GM21367 (cell line): ENCODE measurements around the gene MSRB3.

Experiments
- ATAC-seq: cut with Tn5 transposase; IDR thresholded peaks from one replicate; pipeline ENCODE4 v1.9.1; 2021; ENCODE audit not compliant: unreplicated experiment

MSRB3 gene

GRCh38 chr12:65387396-65387795 is 108.9 kb downstream of the MSRB3 start:
- ATAC-seq = no peak

GRCh38 chr12:65389436-65389835 is 111.0 kb downstream of the MSRB3 start:
- no peak for ATAC-seq

- ATAC-seq = no peak
These were observed 113.2 kb downstream of the MSRB3 start for GRCh38 chr12:65391711-65392110.

GRCh38 chr12:65392491-65392890 is 114.0 kb downstream of the MSRB3 start:
- no peak for ATAC-seq

- no peak for ATAC-seq
These were observed 124.7 kb downstream of the MSRB3 start for GRCh38 chr12:65403188-65403587.

- ATAC-seq = no peak
These were observed 129.1 kb downstream of the MSRB3 start for GRCh38 chr12:65407388-65408149.

GRCh38 chr12:65408441-65408840 is 130.0 kb downstream of the MSRB3 start:
- no peak for ATAC-seq

- ATAC-seq = no peak
These were observed 131.2 kb downstream of the MSRB3 start for GRCh38 chr12:65409726-65410125.

GRCh38 chr12:65411171-65411570 is 132.7 kb downstream of the MSRB3 start:
- ATAC-seq = no peak

- no peak for ATAC-seq
These were observed 136.0 kb downstream of the MSRB3 start for GRCh38 chr12:65414526-65414925.

- ATAC-seq = no peak
These were observed 137.3 kb downstream of the MSRB3 start for GRCh38 chr12:65415826-65416225.

- ATAC-seq = no peak
These were observed 141.0 kb downstream of the MSRB3 start for GRCh38 chr12:65419284-65420072.

GRCh38 chr12:65420941-65421340 is 142.5 kb downstream of the MSRB3 start:
- ATAC-seq = no peak

GRCh38 chr12:65427646-65428045 is 149.2 kb downstream of the MSRB3 start:
- ATAC-seq = no peak

GRCh38 chr12:65430006-65430405 is 151.5 kb downstream of the MSRB3 start:
- no peak for ATAC-seq

GRCh38 chr12:65430571-65431306 is 152.3 kb downstream of the MSRB3 start:
- no peak for ATAC-seq

- no peak for ATAC-seq
These were observed 153.6 kb downstream of the MSRB3 start for GRCh38 chr12:65432114-65432513.

GRCh38 chr12:65432651-65433050 is 154.2 kb downstream of the MSRB3 start:
- ATAC-seq = no peak

GRCh38 chr12:65434737-65435136 is 156.3 kb downstream of the MSRB3 start:
- no peak for ATAC-seq

GRCh38 chr12:65443038-65443437 is 164.6 kb downstream of the MSRB3 start:
- ATAC-seq = no peak

- no peak for ATAC-seq
These were observed 166.5 kb downstream of the MSRB3 start for GRCh38 chr12:65444996-65445395.

GRCh38 chr12:65446901-65447300 is 168.4 kb downstream of the MSRB3 start:
- ATAC-seq = no peak
